HG03378 (cell line): ENCODE data around the gene ARL3.
A peak's percentile ranks its signal among the peaks of the same experiment; 100 is the strongest.

Experiments used
- ATAC-seq: cut with Tn5 transposase; IDR thresholded peaks from one replicate; pipeline ENCODE4 v1.9.1; 2021; ENCODE audit warnings: mild to moderate bottlenecking, moderate library complexity; ENCODE audit not compliant: unreplicated experiment

ARL3 gene

GRCh38 chr10:102642736-102643335, 71.4 kb downstream of the ARL3 start:
- ATAC-seq = no peak

- ATAC-seq = peak; percentile 44
Measured at GRCh38 chr10:102641880-102642735, 72.1 kb downstream of the ARL3 start.

GRCh38 chr10:102641402-102641801, 72.8 kb downstream of the ARL3 start:
- no peak for ATAC-seq

GRCh38 chr10:102639537-102639936, 74.7 kb downstream of the ARL3 start:
- no peak for ATAC-seq

DNA sequence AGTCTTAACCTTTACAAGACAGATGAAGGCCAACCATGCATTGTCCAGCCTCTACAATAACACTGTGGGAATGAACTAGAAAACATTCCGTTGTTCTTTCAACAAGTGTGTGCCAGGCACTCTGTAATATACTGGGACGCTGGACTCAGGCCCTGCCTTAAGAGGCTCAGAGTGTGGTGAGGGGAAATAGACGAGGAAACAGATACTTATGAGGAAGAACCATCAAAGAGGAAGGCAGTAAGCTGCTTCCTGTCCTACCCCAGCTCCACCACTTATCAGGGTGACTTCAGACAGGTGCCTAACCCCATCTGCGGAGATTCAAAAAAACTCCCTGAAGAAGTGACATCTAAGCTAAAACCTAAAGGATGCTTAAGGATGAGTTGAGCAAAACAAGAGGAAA, 78.8 kb downstream of the ARL3 start:
- ATAC-seq = no peak

- no peak for ATAC-seq
Measured at GRCh38 chr10:102634686-102635085, 79.5 kb downstream of the ARL3 start.

DNA sequence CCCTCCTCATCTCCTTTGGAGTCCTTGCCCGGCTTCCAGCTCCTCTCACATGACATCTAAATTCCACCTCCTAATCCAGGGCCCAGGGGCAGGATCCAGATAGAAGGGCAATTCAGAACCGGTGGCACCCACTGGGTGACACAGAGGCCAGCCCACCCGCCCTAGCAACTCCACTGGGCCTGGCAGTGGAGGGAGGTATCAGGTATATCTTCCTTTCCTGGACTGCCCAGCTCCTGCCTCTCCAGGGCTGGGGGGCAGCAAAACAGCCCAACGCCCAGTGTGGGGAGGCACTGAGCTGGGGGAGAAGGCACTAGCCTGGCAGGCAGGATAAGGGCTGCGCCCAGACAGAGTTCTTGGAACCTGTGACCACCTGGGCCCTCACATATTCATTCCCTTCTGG, 80.3 kb downstream of the ARL3 start:
- ATAC-seq = no peak

DNA sequence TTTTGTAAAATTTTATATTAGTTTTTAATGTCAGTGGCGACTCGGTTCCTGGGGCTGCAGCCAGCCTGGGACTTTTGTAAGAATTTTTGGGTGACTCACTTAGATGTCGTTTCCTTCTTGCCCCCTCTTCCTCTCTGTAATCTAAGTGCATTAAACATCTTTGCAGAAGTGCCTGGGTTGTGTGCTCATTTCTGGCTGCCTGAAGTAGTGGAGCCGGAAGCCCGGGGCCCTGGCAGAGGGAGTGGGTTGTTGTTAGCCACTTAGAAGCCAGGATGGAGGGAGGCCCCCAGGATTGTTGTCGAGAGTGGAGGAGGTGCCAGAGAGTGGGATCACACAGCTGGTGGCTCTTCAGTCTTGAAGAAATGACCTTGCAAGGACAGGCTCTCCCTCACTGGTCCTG, 80.9 kb downstream of the ARL3 start:
- ATAC-seq = no peak

DNA sequence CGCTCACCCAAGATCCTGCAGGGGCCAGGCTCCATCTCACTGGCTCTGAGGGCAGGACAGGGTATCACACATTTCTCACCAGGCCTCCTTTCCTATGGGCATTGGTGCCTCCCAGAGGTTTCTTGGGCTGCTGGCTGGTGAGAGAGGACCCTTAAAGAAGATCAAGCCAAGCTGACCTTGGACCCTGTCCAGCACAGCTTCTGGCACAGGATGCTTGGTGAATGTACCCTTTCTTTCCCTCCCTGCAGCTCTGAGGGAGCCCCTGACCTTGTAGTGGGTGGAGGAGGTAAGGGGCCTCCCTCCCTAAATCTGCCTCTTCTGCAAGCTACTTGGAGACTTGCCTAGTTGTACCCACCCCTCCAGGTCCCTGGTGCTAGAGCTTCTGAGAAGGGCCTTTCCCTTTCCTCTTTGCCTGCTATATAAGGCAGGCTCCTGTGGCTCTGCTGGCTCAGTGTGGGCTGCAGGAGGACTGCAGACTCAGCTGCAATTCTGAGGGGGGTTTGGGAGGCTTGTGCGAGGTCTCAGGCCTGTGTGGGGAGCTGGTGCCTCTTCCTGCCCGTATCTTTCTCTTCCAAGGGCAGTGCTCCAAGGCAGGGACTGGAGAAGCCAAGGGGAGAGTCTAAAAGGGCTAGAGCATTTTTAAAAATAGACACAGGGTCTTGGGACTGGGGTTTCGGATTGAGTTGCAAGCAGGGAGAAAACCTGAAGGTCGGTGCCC, 81.6 kb downstream of the ARL3 start:
- no peak for ATAC-seq

- no peak for ATAC-seq
Measured at GRCh38 chr10:102631525-102632393, 82.4 kb downstream of the ARL3 start.

GRCh38 chr10:102630663-102631062, 83.5 kb downstream of the ARL3 start:
- no peak for ATAC-seq

DNA sequence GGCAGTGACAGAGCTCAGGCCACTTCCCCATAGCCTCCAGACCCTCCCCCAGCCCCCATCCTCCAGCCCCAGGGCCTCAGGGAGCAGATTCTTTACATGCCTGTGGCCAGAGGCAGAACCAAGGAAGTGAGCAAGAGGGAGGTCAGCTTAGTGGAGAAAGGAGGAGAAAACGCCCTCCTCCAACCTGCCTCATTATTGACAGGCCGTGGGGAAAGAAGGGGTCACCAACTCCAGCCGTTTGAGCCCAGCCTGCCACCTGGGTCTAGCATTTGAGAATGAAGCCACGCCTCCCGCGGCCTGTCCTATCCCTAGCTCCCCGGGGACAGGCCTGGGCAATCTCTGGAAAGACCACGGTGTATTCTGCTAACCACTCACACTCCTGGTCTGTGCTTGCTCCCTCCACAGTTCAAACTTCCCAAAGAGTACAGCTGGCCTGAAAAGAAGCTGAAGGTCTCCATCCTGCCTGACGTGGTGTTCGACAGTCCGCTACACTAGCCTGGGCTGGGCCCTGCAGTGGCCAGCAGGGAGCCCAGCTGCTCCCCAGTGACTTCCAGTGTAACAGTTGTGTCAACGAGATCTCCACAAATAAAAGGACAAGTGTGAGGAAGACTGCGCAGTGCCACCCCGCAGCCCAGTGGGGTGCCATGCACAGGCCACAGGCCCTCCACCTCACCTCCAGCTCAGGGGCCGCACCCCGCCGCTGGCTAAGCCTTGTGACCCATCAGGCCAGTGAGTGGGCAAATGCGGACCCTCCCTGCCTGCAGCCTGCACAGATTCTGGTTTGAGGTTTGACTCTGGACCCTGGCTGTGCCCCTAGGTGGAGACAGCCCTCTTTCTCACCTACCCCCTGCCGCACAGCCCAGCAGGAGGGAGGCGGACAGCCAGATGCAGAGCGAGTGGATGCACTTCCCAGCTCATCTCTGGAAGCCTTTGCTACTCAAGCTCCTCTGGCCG, 84.3 kb downstream of the ARL3 start:
- ATAC-seq = no peak

DNA sequence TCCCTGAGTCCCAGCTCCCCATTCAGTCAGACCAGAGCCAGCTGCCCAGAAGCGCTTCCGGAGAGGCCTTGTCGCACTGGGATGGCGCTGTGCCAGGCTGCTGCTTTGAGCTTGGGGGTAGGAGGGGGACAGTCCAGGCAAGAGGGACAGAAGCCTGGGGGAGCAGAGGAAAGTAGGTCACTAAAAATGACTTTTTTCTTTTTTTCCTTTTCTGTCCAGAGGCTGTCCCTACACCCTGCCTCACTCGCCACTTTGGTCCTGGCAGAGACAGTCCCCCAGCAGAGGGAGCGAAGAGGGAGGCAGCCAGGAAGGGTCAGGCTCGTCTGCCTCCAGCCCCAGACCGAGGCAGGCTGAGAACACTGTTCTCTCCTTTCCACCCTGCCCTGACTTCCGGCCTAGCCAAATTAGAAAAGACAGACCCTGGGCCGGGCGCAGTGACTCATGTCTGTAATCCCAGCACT, 85.7 kb downstream of the ARL3 start:
- no peak for ATAC-seq

GRCh38 chr10:102627736-102628293, 86.4 kb downstream of the ARL3 start:
- no peak for ATAC-seq

DNA sequence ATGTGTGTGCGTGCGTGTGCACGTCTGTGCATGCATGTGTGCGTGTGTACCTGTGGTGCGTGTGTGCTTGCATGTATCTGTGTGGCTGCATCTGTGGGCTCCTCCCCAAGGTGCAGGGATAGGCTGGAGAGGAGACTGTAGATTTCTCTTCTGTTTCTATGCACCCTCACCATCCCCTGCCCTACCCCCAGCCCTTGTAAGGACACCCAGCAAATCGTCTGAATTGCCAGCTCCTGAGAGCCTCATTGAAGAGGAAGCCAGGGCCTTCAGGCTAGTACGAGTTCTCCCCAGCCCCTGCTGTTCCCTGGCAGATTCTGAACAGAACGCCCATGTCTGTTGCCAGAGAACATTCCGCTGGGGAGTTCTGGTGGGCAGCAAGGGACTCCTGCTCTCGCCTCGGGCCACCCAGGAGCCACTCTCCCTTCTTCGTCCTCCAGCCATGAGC, 86.9 kb downstream of the ARL3 start:
- no peak for ATAC-seq

GRCh38 chr10:102626026-102626685, 88.0 kb downstream of the ARL3 start:
- ATAC-seq = no peak

- no peak for ATAC-seq
Measured at GRCh38 chr10:102624751-102625645, 89.2 kb downstream of the ARL3 start.

- no peak for ATAC-seq
Measured at GRCh38 chr10:102624094-102624493, 90.1 kb downstream of the ARL3 start.
